Thoracic aorta (tissue), 2 donors: ENCODE measurements around the gene ZNF317. TPM values are rescaled to one million over a fixed set of nuclear protein-coding genes. Genes with fewer than 3 reads are reported as not detected.
"Not testable (repeated sequence)": the region's sequence is repeated elsewhere in the genome, so short reads cannot be mapped to it uniquely, and the experiment has no call there.

ENCODE experiments used
- ATAC-seq: fragments of 150-250 bp; one replicate; pipeline ENCODE4 v1.8.0; 2017; ENCODE audit warnings: low read depth; ENCODE audit not compliant: insufficient number of reproducible peaks, low FRiP score
- DNase-seq: peaks from one replicate; pipeline ENCODE4 v3.0.0-alpha.2; 2020; ENCODE audit warnings: low spot score
- H3K27ac ChIP-seq, 2 donors: fragments of 200-600 bp; sonication (generic); 1 replicate in 1 of 2; 2 replicates in 1 of 2; pipeline ENCODE4 v1.5.1; 2016; ENCODE audit warnings: mild to moderate bottlenecking in 2 of 2, moderate library complexity in 2 of 2
- H3K27me3 ChIP-seq: fragments of 200-600 bp; sonication (generic); replicated peaks from 2 replicates; pipeline ENCODE4 v1.6.0; 2016; ENCODE audit warnings: mild to moderate bottlenecking; ENCODE audit not compliant: insufficient read depth
- H3K36me3 ChIP-seq: fragments of 200-600 bp; sonication (generic); one replicate; pipeline ENCODE4 v1.5.1; 2016
- H3K4me1 ChIP-seq, 2 donors: fragments of 200-600 bp; sonication (generic); 1 replicate in 1 of 2; 2 replicates in 1 of 2; pipeline versions ENCODE4 v1.5.1 to v1.6.0; 2016; ENCODE audit warnings: low read depth in 2 of 2, mild to moderate bottlenecking in 1 of 2; ENCODE audit not compliant: control insufficient read depth in 1 of 2
- H3K4me3 ChIP-seq: fragments of 200-600 bp; sonication (generic); 2 replicates; pipeline ENCODE4 v1.5.1; 2016; ENCODE audit warnings: mild to moderate bottlenecking
- H3K9me3 ChIP-seq: fragments of 200-600 bp; sonication (generic); 2 replicates; pipeline ENCODE4 v1.5.1; 2016
- total RNA-seq, 2 donors: library from RNA; depleted of rRNA; stranded (reverse); fragments of >200 nt; gene quantifications; one replicate each; pipeline versions ENCODE4 v1.1.0 to v1.2.3, GENCODE V29; 2016
- TF ChIP-seq, protein P1 (sequence below): fragments of 200-600 bp; sonication (generic); IDR thresholded peaks from one replicate; pipeline ENCODE4 v1.5.1; 2019; ENCODE audit warnings: antibody characterized with exemption

Gene ZNF317
- total RNA-seq, 2 donors from 2014 or later, result 13.5 to 20.3 TPM

DNA sequence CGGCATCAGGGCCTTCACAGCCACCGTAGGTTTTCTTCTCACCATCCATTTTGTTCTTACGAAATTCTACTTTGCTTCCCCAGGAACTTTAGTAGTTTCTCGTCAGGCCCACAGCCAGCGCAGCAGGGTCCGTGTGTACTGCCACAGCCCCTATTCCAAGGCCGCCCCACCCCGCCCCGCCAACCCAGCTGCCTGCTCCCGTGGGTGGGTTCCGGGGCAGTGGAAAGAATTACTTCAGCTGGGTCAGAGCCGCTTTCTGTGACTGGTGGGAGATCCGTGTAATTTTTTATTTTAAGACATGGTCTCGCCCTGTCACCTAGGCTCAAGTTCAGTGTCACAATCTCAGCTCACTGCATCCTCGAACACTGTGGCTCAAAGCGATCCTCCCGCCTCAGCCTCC is 42.8 kb downstream of the ZNF317 start:
- TF ChIP-seq, protein P1, sequence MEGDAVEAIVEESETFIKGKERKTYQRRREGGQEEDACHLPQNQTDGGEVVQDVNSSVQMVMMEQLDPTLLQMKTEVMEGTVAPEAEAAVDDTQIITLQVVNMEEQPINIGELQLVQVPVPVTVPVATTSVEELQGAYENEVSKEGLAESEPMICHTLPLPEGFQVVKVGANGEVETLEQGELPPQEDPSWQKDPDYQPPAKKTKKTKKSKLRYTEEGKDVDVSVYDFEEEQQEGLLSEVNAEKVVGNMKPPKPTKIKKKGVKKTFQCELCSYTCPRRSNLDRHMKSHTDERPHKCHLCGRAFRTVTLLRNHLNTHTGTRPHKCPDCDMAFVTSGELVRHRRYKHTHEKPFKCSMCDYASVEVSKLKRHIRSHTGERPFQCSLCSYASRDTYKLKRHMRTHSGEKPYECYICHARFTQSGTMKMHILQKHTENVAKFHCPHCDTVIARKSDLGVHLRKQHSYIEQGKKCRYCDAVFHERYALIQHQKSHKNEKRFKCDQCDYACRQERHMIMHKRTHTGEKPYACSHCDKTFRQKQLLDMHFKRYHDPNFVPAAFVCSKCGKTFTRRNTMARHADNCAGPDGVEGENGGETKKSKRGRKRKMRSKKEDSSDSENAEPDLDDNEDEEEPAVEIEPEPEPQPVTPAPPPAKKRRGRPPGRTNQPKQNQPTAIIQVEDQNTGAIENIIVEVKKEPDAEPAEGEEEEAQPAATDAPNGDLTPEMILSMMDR, result no peak
- Histone ChIP-seq H3K27ac (no peak overlapping the region), H3K36me3 (no peaks in the 10 kb centered on the region), H3K9me3 (no peaks in the 10 kb centered on the region), H3K27me3 (no peaks in the 10 kb centered on the region), H3K4me1 (no peaks in the 10 kb centered on the region), H3K4me3 (no peak overlapping the region)
- ATAC-seq (no peak), DNase-seq (no peak)

DNA sequence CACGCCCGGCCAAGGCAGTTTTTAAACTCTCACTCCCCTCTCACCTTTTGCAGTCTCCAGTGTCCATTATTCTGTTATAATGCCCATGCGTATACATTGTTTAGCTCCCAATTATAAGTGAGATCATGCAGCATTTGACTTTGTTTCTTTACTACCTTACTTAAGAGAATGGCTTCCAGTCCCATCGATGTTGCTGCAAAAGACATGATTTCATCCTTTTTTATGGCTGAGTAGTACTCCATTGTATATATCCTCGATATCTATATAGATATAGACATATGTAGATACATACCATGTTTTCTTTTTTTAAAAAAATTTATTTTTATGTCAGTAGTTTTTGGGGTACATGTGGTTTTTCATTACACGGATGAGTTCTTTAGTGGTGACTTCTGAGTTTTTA is 47.0 kb downstream of the ZNF317 start:
- Histone ChIP-seq H3K27ac (no peak overlapping the region), H3K27me3 (no peaks in the 10 kb centered on the region), H3K36me3 (no peaks in the 10 kb centered on the region), H3K4me1 (no peaks in the 10 kb centered on the region), H3K9me3 (no peaks in the 10 kb centered on the region), H3K4me3 (no peak overlapping the region)
- no peak for DNase-seq
- TF ChIP-seq, protein P1, result no peak
- no peak for ATAC-seq

DNA sequence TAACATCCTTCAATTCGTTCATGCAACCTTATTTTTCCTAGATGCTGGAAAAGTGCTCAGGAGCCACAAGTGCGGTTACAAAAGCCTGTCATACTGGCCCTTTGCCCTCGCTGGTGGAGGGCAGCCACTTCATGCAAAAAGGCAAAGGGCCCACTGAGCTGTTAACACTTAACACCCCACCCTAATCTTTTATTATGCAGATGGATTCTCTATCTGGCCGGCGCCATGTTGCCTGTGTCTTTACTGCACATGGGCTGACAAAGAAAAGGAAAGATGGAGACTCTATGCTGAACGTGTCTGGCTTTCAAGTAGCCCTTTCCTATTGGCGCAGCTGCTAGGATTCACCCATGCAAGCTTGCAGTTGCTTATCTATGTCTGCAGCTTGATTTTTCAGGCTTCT is 49.3 kb downstream of the ZNF317 start:
- TF ChIP-seq, protein P1, result no peak
- H3K27me3 ChIP-seq, result no peaks in the 10 kb centered on the region
- no peak overlapping the region for H3K27ac ChIP-seq
- no peaks in the 10 kb centered on the region for H3K9me3 ChIP-seq
- no peak overlapping the region for H3K4me3 ChIP-seq
- no peak for ATAC-seq
- DNase-seq, result no peak
- H3K36me3 ChIP-seq, result no peaks in the 10 kb centered on the region
- no peaks in the 10 kb centered on the region for H3K4me1 ChIP-seq

DNA sequence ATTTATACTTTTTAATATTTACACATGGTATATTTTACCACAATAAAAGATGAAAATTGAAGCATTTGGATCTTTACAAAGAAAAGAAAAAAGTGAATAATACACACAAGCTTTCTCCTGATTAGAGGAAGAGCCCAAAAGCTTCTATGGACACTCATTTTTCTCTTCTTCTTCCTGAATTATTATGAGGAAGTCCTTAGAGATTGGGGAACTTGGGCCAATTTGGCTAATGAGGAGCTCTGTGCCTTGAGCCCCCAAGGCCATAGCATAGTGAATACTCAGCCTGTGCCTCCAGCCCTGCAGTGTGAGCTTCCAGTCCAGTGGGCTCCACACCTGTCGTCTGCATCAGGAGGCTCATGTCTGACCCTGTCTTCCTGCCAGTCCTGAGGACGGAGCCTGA is 57.8 kb downstream of the ZNF317 start:
- H3K4me1 ChIP-seq, H3K27ac ChIP-seq, H3K27me3 ChIP-seq, H3K36me3 ChIP-seq, H3K4me3 ChIP-seq, DNase-seq, ATAC-seq, H3K9me3 ChIP-seq: not testable (repeated sequence)

DNA sequence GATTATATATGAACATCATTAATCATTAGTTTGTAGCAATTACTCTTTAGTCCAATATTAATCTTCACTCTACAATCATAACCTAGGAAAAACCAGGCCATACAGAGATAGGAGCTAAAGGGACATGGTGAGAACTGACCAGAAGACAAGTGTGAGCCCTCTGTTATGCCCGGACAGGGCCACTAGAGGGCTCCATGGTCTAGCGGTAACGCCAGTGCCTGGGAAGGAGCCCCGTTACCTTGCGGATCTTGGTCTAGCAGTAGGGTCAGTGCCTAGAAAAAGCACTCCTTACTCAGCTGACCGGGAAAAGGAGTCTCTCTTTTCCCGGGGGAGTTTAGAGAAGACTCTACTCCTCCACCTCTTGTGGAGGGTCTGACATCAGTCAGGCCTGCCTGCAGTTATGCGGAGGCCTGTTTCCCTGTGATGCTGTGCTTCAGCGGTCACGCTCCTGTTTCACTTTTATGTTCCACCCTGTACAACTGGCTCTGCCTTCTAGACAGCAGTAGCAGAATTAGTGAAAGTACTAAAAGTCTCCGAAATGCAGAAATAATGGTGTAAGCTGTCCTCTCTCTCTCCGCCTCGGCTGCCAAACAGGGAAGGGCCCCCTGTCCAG is 65.4 kb downstream of the ZNF317 start:
- Histone ChIP-seq H3K4me3 (peak overlapping the region; percentile 61), H3K36me3 (no peaks in the 10 kb centered on the region), H3K4me1 (no peaks in the 10 kb centered on the region), H3K27ac (no peak overlapping the region), H3K9me3 (no peaks in the 10 kb centered on the region), H3K27me3 (no peaks in the 10 kb centered on the region)
- TF ChIP-seq, protein P1, result peak; percentile 88
- DNase-seq (peak; percentile 3), ATAC-seq (no peak)

Other genes with a start within 250 kb of the ZNF317 start
- gene MUC16, start 130.0 kb upstream of the ZNF317 start, total RNA-seq, result under 1 TPM in 1 of 2 donors, not detected in 1; under 0.01 TPM
- not detected for gene OR1M1, start 53.3 kb upstream of the ZNF317 start, total RNA-seq
- not detected for gene OR7G2, start 32.9 kb upstream of the ZNF317 start, total RNA-seq
- not detected for gene OR7G1, start 24.6 kb upstream of the ZNF317 start, total RNA-seq
- gene OR7G3, start 13.4 kb upstream of the ZNF317 start, total RNA-seq, result not detected
- gene OR7D2, start 38.6 kb downstream of the ZNF317 start, total RNA-seq, result not detected
- not detected for gene OR7D4, start 79.2 kb downstream of the ZNF317 start, total RNA-seq
- gene OR7E24, start 110.5 kb downstream of the ZNF317 start, total RNA-seq, result not detected
- gene ZNF699, start 169.4 kb downstream of the ZNF317 start, total RNA-seq, result 10 to 100 TPM; 11.6 to 33.6 TPM
- 10 to 100 TPM; 22.7 to 26.5 TPM for gene ZNF559, start 183.8 kb downstream of the ZNF317 start, total RNA-seq
- 1 to 10 TPM; 1.9 to 4.2 TPM for gene ZNF177, start 222.6 kb downstream of the ZNF317 start, total RNA-seq